ENCODE results near the gene PCCB.

DNA sequence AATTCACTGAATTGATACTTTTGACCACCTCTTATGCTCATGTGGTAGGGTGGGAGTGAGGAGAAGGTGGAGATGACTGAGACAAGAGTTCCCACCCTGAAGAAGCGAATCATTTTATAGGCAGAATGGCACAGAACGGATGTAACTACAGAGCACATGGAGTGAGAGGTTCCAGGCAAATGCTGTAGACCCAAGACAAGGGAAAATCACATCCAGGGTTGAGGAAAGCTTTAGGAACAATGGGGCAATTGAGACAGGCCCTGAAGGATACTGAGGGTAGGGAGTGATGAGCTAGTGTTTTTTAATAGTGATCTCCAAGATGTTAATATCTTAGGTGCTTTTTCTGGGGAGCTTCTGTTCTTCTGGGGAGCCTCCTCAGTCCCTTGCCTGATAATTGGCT, 8.1 kb downstream of the PCCB start:
- no peak for TF ChIP-seq POLR2A (IDR thresholded peaks at IDR 0.05; ENCODE audit: low read depth, low read length)
- TF ChIP-seq CTCF (IDR thresholded peaks at IDR 0.05; ENCODE audit: extremely low read depth in 1 of 2, insufficient read depth in 1 of 2, low read depth in 1 of 2, low read length in 2 of 2), result no peak

All from endothelial cell of umbilical vein (primary cell).